ENCODE data around the gene C11orf16. TPM values are rescaled to one million over a fixed set of nuclear protein-coding genes. Genes with fewer than 3 reads are reported as not detected.

C11orf16 gene
- total and polyA plus RNA-seq, 2 of the 4 experiments (the other 2 are of a cell fraction), result not detected

- no peak overlapping the region for H4K8ac ChIP-seq (ENCODE audit: low read depth in 2 of 2, low read length in 2 of 2)
- no peak overlapping the region for H2BK5ac ChIP-seq (ENCODE audit: low read depth, low read length, poor library complexity, severe bottlenecking)
- no peak overlapping the region for H2AK5ac ChIP-seq (ENCODE audit: low read depth, low read length)
- H3K18ac ChIP-seq (ENCODE audit: low read depth, low read length), result no peak overlapping the region
- no peak for DNase-seq
- H3K27me3 ChIP-seq (ENCODE audit: control insufficient read depth, insufficient read depth, low read length), result no peaks in the 10 kb centered on the region
- ChIA-PET POLR2A (ENCODE audit: unreplicated experiment) (no interaction called here), CTCF (no interaction called here)
- peaks cover 23 to 39% of the 10 kb centered on the region in 2 experiments for H3K79me1 ChIP-seq (ENCODE audit: low read depth in 1 of 2, low read length in 2 of 2)
- no peak overlapping the region for H2BK120ac ChIP-seq (ENCODE audit: low read depth, low read length)
- H2BK15ac ChIP-seq (ENCODE audit: low read depth, low read length), result no peak overlapping the region
- H3K4me1 ChIP-seq (ENCODE audit: control insufficient read depth, insufficient read depth, low read length), result peaks cover 2% of the 10 kb centered on the region; the same call in 1 of the 2 replicates
- no peaks in the 10 kb centered on the region for H4K20me1 ChIP-seq (ENCODE audit: insufficient read depth, low read length)
- no peak overlapping the region for H3K4me3 ChIP-seq (ENCODE audit: insufficient read depth, low read depth, low read length)
- WGBS, 2 experiments (ENCODE audit: extremely low coverage in 2 of 2, insufficient read length in 1 of 2), result no CpG with 5 or more reads among the region's 4 CpGs
- H2AFZ ChIP-seq (replicated peaks; ENCODE audit: low read length, poor library complexity), result no peak overlapping the region
- H3K9me1 ChIP-seq (ENCODE audit: insufficient read depth, low read length), result peaks cover 3% of the 10 kb centered on the region; the same call in 1 of the 2 replicates
- dilution Hi-C loops (cut with HindIII; ENCODE audit: low sequenced_read_pairs, unreplicated experiment) (no loop called here), intact Hi-C loops (cut with micrococcal nuclease) (loop anchor here (5.0 kb wide), 1 partner anchor 730 kb away; no protein-coding TSS in a partner anchor), in situ Hi-C loops (cut with MboI; ENCODE audit: low sequenced_read_pairs) (loop anchor here (5.0 to 25.0 kb wide), 2 partner anchors 45 to 720 kb away; partner anchors contain the start of gene AKIP1)
- no peak for ATAC-seq (ENCODE audit: low read depth)
- H2BK20ac ChIP-seq (ENCODE audit: low read depth, low read length), result no peak overlapping the region
- H4K91ac ChIP-seq (ENCODE audit: insufficient read depth, low read depth, low read length), result no peak overlapping the region
- H3K23ac ChIP-seq (ENCODE audit: low read depth, low read length), result 0 out of 2 replicates have a peak overlapping the region, but pooled peaks have one; percentile 11
- BruUV-seq (replicated peaks), result no TSS peak
- no peak overlapping the region for H3K9ac ChIP-seq (ENCODE audit: low read depth, low read length)
- H3K9me3 ChIP-seq (ENCODE audit: control insufficient read depth, insufficient read depth, low read length), result no peaks in the 10 kb centered on the region
- H3K56ac ChIP-seq (ENCODE audit: extremely low read depth, insufficient read depth, low read length), result no peak overlapping the region
- H3K27ac ChIP-seq (ENCODE audit: insufficient read depth, low read length), result no peak overlapping the region
- H3K4ac ChIP-seq (ENCODE audit: low read depth, low read length), result no peak overlapping the region
- TF ChIP-seq CEBPB (IDR thresholded peaks at IDR 0.05; ENCODE audit: low read depth, low read length) (no peak), MAFK (IDR thresholded peaks at IDR 0.05; ENCODE audit: low read depth, low read length) (no peak), MAZ (IDR thresholded peaks at IDR 0.05; ENCODE audit: borderline replicate concordance, low read depth, low read length) (no peak), RFX5 (IDR thresholded peaks at IDR 0.05; ENCODE audit: low read depth, low read length) (no peak), RAD21 (IDR thresholded peaks at IDR 0.05; ENCODE audit: low read length) (no peak), POLR2A (IDR thresholded peaks at IDR 0.05; ENCODE audit: low read depth, low read length) (no peak), RCOR1 (IDR thresholded peaks at IDR 0.05; ENCODE audit: insufficient replicate concordance, low read length) (no peak), USF2 (IDR thresholded peaks at IDR 0.05; ENCODE audit: low read depth, low read length) (no peak), FOS (IDR thresholded peaks at IDR 0.05; ENCODE audit: low read depth, low read length) (no peak), MXI1 (IDR thresholded peaks at IDR 0.05; ENCODE audit: borderline replicate concordance, low read depth, low read length) (no peak), NFE2L2 (IDR thresholded peaks at IDR 0.05; ENCODE audit: low read depth, low read length) (no peak), BHLHE40 (IDR thresholded peaks at IDR 0.05; ENCODE audit: low read depth, low read length) (no peak), SMC3 (IDR thresholded peaks at IDR 0.05; ENCODE audit: low read depth, low read length) (no peak), CHD1 (IDR thresholded peaks at IDR 0.05; ENCODE audit: low read depth, low read length) (no peak)
- TF ChIP-seq, protein P1, sequence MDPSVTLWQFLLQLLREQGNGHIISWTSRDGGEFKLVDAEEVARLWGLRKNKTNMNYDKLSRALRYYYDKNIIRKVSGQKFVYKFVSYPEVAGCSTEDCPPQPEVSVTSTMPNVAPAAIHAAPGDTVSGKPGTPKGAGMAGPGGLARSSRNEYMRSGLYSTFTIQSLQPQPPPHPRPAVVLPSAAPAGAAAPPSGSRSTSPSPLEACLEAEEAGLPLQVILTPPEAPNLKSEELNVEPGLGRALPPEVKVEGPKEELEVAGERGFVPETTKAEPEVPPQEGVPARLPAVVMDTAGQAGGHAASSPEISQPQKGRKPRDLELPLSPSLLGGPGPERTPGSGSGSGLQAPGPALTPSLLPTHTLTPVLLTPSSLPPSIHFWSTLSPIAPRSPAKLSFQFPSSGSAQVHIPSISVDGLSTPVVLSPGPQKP (IDR thresholded peaks at IDR 0.05; ENCODE audit: borderline replicate concordance, low read depth, low read length), result no peak
- TF ChIP-seq, protein P2, sequence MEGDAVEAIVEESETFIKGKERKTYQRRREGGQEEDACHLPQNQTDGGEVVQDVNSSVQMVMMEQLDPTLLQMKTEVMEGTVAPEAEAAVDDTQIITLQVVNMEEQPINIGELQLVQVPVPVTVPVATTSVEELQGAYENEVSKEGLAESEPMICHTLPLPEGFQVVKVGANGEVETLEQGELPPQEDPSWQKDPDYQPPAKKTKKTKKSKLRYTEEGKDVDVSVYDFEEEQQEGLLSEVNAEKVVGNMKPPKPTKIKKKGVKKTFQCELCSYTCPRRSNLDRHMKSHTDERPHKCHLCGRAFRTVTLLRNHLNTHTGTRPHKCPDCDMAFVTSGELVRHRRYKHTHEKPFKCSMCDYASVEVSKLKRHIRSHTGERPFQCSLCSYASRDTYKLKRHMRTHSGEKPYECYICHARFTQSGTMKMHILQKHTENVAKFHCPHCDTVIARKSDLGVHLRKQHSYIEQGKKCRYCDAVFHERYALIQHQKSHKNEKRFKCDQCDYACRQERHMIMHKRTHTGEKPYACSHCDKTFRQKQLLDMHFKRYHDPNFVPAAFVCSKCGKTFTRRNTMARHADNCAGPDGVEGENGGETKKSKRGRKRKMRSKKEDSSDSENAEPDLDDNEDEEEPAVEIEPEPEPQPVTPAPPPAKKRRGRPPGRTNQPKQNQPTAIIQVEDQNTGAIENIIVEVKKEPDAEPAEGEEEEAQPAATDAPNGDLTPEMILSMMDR (conservative IDR thresholded peaks at IDR 0.05; ENCODE audit: low read depth, low read length), result no peak
- H4K5ac ChIP-seq (ENCODE audit: low read depth, low read length), result no peak overlapping the region
- H2AK9ac ChIP-seq (replicated peaks; ENCODE audit: low read depth, low read length, poor library complexity), result no peak overlapping the region
- peaks cover 16% of the 10 kb centered on the region for H3K36me3 ChIP-seq (ENCODE audit: control insufficient read depth, insufficient read depth, low read length)
- H3K14ac ChIP-seq (replicated peaks; ENCODE audit: low read depth, low read length), result no peak overlapping the region
- no peak overlapping the region for H3K4me2 ChIP-seq (ENCODE audit: low read depth, low read length)
Observed at GRCh38 chr11:8956860-8957259, 24.1 kb upstream of the C11orf16 start.

All from IMR-90 (cell line).